NAMALWA (cell line): ENCODE data around the gene CALHM1.
"Not testable (repeated sequence)": the region's sequence is repeated elsewhere in the genome, so short reads cannot be mapped to it uniquely, and the experiment has no call there.

ENCODE experiments used
- DNase-seq: peaks from one replicate; pipeline ENCODE4 v3.0.0-alpha.2; 2015; ENCODE audit warnings: low spot score

Gene CALHM1

DNA sequence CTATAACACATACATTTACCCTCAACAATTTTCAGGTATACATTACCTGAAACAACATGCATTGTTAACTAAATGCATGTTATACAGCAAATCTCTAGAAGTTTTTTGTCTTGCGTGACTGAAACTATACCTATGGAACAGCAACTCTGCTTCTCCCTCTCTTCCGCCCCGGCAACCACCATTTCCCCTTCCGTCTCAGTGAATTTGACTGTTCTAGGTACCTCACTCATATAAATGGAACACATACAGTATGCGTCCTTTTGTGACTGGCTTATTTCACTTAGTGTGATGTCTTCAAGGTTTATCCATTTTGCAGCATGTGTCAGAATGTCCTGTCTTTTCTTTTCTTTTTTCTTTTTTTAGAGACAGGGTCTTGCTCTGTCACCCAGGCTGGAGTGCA is 29.1 kb downstream of the CALHM1 start:
- no peak for DNase-seq

DNA sequence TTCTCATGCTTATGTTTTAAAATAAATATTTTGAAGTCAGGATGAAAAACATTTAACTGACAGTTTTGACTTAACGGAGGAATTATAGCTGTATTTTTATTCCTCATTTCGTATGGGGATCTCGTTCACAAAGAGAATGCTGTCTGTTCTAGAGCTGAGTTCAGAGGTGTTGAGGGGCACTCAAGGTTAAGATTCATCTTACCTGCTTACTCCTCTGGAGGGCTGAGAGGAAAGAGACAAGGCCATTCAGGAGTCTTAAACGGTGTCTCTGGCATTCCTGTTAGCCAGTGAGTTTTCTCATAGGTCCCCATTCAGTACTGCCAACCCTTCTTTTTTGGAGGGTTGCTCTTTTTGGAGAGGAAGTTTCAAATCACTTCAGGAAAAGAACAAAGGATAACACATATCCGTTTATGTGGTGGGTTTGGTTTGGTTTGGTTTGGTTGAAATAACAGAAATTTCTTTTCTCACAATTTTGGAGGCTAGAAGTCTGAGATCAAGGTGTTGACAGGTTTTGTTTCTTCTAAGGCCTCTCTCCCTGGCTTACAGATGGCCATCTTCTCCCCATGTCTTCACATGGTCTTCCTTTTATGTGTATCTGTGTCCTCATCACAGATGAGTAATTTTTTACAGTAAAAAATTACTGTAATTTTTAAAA is 29.6 kb downstream of the CALHM1 start:
- no peak for DNase-seq

- no peak for DNase-seq
Observed at GRCh38 chr10:103427866-103428265, 30.8 kb downstream of the CALHM1 start.

DNA sequence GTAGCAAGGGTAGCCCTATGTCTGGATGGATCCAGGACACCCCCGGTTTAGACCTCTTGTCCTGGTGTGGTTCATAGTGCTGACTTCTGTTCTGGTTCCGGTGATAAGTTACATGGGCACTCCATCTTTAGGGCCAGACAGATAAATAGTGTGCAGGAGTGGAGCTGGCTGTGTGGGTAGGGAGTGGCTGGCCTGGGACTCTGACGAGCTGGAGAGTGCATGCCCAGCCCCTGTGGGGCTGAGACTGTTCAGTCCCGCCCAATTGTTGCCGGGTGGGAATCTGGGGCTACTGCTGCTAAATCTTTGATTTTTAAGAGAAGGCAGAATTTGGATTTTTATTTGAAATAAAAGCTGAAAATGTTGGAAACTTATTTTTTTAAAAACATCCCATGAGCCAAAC is 35.0 kb downstream of the CALHM1 start:
- no peak for DNase-seq

GRCh38 chr10:103419101-103419500 is 39.6 kb downstream of the CALHM1 start:
- DNase-seq, result no peak

DNA sequence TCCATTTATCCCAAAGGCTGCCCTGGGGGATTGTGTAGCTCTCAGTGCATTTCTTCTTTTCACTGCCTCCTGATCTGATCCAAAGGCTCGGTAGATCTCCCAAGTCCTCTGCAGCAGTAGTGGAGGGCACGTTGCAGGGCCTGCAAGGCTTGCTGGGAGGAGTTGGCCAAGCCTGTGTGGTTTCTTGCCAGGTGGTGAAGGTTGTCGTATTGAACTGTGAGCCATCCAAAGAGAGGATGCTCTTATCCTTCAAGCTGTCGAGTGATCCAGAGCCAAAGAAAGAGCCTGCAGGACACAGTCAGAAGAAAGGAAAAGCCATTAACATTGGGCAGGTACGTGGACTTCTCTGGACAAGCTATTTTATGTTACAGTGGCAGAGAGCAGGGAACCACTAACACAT is 41.1 kb downstream of the CALHM1 start:
- DNase-seq, result no peak

- DNase-seq, result not testable (repeated sequence)
Observed at GRCh38 chr10:103417148-103417469, 41.6 kb downstream of the CALHM1 start.

DNA sequence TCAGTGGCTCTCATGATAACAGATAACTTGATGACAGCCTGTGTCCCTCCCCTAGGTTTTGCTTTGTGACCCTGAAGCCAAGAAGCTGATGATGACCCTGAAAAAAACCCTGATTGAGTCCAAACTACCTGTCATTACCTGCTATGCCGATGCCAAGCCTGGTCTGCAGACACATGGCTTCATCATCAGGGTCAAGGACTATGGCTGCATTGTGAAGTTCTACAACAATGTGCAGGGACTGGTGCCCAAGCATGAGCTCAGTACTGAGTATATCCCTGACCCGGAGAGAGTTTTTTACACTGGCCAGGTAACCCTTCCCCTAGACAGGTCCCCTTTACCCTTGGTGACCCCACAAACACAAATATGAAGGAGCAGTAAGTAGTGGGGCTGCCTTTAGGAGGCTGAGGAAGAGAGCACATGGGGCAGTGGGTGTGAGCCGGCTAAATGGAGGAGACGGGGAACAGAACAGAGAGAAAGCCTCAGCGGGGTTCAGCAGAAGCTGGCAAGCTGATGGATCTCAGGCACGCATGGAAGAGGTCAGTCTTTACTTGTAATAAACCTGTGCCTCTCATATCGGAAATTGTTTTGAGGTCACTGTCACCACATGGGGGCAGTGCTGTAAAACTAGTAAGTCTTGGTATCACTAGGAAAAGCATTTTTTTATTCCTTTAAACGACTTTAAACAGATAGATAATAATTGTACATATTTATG is 42.1 kb downstream of the CALHM1 start:
- peak; percentile 77 for DNase-seq

GRCh38 chr10:103415581-103415980 is 43.1 kb downstream of the CALHM1 start:
- no peak for DNase-seq

GRCh38 chr10:103413564-103413963 is 45.1 kb downstream of the CALHM1 start:
- no peak for DNase-seq
